A549 (cell line): Measurements from ENCODE around the gene SH3RF3.

ENCODE experiments used
- CTCF ChIP-seq: fragments of >200 bp; sonication (Bioruptor Twin); formaldehyde crosslinking; IDR thresholded peaks from 3 replicates; pipeline ENCODE4 v1.5.1; 2016
- EHF ChIP-seq: fragments of 250-450 bp; sonication (Bioruptor Pico); IDR thresholded peaks from 2 replicates; pipeline ENCODE4 v1.5.0; 2020; ENCODE audit warnings: mild to moderate bottlenecking
- EHMT2 ChIP-seq: fragments of 200-600 bp; sonication (generic); IDR thresholded peaks from 2 replicates; pipeline ENCODE4 v1.6.1; 2016; ENCODE audit warnings: antibody characterized with exemption, low read depth, mild to moderate bottlenecking, moderate library complexity
- JUN ChIP-seq, 2 experiments: fragments of >200 bp; sonication (Bioruptor Twin); formaldehyde crosslinking; IDR thresholded peaks; 2 replicates in 1 of 2; 3 replicates in 1 of 2; pipeline ENCODE4 v1.6.1; 2016 to 2017
- POLR2A ChIP-seq: IDR thresholded peaks from 2 replicates; pipeline ENCODE4 v1.6.1; 2012; ENCODE audit warnings: mild to moderate bottlenecking, low read length
- SMC3 ChIP-seq: fragments of >200 bp; sonication (Bioruptor Twin); formaldehyde crosslinking; IDR thresholded peaks from 3 replicates; pipeline ENCODE4 v1.6.1; 2018; ENCODE audit warnings: inconsistent platforms
- TF ChIP-seq, protein P1 (sequence below): fragments of 450-650 bp; IDR thresholded peaks from 2 replicates; pipeline ENCODE4 v1.6.1; 2014; ENCODE audit warnings: antibody characterized with exemption

DNA sequence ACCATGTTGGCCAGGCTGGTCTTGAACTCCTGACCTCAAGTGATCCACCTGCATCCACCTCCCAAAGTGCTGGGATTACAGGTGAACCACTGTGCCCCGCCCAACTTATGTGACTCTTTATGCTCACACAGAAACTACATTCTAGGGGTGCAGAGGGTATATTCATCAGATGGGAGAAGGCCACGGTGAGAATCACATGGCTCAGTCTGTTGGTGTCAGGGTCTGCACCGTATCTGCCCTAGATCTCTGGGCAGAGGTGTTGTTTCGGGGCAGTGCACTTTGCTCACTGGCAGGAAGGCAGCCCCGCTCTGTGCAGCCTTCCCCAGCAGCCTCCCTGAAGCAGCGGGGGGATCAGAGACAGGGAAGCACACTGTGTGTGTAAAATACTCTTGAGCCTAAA is 76.4 kb downstream of the SH3RF3 start:
- TF ChIP-seq EHF = no peak
- TF ChIP-seq CTCF = no peak
- TF ChIP-seq POLR2A = no peak
- TF ChIP-seq SMC3 = no peak
- TF ChIP-seq EHMT2 = no peak
- TF ChIP-seq, protein P1, sequence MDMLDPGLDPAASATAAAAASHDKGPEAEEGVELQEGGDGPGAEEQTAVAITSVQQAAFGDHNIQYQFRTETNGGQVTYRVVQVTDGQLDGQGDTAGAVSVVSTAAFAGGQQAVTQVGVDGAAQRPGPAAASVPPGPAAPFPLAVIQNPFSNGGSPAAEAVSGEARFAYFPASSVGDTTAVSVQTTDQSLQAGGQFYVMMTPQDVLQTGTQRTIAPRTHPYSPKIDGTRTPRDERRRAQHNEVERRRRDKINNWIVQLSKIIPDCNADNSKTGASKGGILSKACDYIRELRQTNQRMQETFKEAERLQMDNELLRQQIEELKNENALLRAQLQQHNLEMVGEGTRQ = no peak
- TF ChIP-seq JUN (IDR thresholded peaks at IDR 0.05) = no peak
